ENCODE measurements around the gene YPEL5.
A peak's percentile ranks its signal among the peaks of the same experiment; 100 is the strongest.
"Not testable (repeated sequence)": the region's sequence is repeated elsewhere in the genome, so short reads cannot be mapped to it uniquely, and the experiment has no call there.

Gene YPEL5

DNA sequence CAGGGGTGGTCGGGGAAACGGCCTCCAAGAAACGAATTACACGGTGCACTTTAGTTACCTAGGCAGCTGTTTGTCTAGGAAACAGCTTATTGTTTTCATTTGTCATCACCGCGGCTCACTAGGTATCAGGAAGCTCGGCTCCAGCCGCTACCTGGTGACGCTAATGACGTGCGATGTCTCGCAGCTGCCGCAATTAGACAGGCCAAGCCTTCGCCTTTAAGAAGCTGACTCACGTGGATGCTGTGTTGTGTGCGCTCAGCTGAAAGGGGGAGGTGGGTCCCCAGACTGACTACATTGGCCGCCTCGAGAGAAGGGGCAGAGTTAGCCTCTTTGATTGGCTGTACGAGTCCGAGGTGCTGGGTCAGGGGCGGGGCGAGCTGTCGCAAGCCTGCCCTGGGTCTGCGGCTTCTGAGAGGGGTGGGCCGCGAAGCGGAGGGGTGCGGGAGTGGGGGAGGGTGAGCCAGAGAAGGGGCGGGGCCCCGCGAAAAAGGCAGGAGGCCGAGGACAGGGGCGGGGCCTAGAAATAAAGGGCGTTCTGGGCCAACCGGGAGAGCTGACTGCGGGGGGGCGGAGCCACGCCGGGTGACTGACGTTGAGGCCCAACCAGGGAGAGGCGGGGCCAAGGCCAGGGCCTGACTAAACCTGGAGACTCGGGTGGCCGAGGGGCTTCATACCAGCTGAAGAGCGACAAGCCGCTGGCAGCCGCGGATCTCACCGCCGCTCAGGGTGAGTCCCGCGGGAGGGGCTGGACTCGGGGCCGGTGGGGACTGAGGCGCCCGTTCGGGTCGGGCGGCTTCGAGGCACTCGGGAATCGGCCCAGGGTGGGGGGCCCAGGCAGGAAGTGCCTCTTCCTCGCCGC lies at the start of gene YPEL5:
Gene YPEL5, plus strand, starts transcription at position 671 of the 859 bp plus-strand sequence. CDS start 9,645 bp downstream, outside the sequence.
- DNase-seq (ENCODE audit: low spot score), result peak; percentile 100

DNA sequence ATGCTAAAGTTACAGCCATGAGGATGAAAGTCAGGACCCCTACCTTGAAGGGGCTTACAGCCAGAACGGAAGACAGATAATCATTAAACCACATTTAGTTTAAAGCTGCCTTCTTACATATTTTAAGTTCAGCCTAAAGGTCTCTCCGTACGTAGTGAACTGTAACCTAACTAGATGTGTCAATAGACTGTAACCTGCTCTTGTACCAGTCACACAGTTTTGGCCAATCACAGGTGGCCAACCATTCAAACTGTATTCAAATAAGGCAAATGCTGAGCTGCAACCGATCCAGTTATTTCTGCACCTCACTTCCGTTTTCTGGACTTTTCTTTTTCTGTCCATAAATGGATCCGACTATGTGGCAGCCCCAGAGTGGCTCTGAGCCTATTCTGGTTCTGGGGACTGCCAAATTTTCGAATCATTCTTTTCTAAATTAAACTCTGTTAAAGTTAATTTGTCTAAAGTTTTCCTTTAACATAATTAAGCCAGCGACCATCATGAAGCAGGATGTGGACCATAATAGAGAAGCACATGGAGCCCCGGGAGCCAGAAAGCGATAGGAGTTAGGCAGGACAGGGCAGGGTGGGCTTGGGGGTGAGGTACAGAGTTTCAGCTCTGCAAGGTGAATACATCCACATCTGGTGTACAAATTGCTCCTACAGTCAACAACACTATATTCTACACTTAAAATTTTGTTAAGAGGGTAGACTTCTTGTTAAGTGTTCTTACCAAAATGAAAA lies 48.4 kb upstream of the YPEL5 start:
- no peak for DNase-seq (ENCODE audit: low spot score)

DNA sequence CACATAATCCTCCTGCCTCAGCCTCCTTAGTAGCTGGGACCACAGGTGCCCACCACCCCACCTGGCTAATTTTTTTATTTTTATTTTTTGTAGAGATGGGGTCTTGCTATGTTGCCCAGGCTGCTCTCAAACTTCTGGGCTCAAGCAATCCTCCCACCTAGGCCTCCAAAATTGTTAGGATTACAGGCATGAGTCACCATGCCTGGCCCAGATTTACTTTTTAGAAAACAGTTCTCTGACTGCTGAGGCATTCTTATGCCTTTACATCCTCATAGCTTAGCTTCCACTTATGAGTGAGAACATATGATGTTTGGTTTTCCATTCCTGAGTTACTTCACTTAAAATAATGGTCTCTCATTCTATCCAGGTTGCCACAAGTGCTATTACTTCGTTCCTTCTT lies 47.4 kb upstream of the YPEL5 start:
- DNase-seq (ENCODE audit: low spot score), result not testable (repeated sequence)

DNA sequence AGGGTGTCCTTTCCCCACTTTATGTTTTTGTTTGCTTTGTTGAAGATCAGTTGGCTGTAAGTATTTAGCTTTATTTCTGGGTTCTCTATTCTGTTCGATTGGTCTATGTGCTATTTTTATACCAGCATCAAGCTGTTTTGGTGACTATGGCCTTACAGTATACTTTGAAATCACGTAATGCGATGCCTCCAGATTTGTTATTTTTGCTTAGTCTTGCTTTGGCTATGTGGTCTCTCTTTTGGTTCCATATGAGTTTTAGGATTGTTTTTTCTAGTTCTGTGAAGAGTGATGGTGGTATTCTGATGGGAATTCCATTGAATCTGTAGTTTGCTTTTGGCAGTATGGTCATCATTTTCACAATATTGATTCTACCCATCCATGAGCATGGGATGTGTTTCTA lies 46.1 kb upstream of the YPEL5 start:
- DNase-seq (ENCODE audit: low spot score), result not testable (repeated sequence)

DNA sequence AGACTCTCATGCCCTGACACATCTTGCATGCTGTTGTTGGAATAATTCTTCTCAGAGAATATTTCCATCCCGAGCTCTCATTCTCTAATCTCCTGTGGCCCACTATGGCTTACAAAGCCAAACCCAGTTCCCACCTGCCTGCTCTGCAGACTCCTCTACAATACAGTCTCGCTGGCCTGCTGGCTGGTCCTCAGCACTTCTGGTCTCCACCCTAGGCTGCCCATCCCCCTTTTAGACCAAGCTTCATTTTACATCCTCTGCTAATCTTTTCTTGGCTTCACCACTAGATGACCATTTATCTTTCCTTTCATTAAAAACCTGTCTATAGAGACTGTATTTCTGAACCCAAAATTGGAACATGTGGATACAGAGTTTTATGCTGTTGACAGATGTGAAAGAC lies 42.5 kb upstream of the YPEL5 start:
- DNase-seq (ENCODE audit: low spot score), result no peak

DNA sequence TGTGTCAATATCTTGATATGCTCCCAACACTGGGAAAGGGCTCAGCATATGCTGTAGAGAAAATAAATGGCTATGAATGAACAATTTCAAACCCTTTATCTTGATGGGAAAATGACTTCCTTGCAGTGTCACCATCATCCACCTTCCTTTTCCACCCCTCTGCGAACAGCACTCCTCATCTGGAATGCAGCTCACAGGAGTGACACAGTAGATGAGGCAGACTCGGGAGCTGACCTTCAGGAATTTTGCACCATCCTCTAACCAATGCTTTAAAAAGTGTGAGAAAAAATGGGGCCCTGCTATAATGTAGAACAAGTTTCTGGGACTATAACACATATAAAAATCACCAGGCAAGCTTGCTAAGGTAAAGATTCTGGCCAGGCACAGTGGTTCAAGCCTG lies 41.3 kb upstream of the YPEL5 start:
- no peak for DNase-seq (ENCODE audit: low spot score)

DNA sequence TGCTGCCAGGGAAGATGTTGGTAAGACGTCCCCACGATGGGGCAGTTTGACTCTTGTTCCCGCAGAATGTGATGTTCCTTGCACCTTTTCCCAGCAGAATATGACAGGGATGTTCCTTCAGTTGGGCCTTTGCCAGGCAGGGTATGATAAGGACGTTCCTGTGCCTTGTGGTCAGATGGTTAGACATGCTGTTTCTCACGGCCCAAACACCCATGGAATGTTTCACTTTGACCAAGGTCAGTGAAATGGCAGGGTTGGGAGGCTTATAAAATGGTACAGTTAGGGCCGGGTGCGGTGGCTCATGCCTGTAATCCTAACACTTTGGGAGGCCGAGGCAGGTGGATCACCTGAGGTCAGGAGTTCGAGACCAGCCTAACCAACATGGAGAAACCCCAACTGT lies 40.3 kb upstream of the YPEL5 start:
- DNase-seq (ENCODE audit: low spot score), result no peak

DNA sequence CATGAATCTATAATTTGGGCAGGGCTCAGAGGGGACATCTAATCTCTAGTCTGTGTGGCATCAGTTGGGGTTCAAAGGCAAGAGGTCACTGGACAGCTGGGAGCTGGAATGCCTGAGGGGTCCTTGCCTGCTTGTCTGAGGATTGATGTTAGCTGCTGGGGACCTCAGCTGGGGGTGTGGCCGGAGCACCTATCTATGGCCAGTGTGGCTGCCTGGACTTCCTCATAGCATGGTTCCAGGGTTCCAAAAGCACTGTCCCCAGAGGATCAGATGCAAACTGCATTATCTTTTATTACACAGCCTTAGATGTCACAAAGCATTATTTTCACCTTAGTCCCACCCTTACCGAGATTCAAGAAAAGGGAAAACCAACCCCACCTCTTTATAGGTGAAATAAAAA lies 38.6 kb upstream of the YPEL5 start:
- DNase-seq (ENCODE audit: low spot score), result no peak

DNA sequence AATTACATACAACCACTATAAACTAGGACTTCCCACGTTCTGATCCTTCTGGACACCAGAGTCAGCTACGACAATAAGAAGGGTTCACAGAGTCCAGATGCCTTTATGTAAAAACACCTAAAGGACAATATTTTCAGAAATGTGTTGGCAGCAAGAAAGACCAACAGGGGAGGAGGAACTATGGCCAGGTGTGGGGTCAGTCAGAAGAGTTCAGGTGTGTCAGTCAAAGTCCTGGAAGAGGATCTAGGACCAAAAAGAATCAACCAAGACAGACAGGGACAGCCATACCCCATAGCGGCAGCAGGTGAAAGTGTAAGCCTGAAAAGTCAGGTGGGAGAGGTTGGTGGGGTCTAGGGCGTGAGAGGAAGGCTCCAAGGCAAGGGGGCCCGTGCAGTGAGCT lies 38.0 kb upstream of the YPEL5 start:
- no peak for DNase-seq (ENCODE audit: low spot score)

DNA sequence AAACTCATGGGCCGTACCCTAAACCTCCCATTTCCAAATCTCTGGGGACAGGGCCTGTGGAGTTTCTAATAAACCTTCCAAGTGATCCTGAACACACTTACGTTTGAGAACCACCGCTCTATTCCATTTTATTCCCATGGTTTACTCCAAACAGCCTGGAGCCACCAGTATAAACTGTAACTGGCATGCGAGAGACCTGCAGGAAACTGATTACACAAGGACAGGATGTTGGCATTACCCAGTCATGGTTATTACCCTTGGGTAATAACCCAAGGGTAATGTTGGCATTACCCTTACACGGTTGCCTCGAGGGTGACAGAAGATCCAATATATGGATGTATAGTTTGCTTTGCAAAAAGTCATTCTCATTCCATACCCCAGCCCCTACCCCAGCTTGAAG lies 37.0 kb upstream of the YPEL5 start:
- DNase-seq (ENCODE audit: low spot score), result no peak

DNA sequence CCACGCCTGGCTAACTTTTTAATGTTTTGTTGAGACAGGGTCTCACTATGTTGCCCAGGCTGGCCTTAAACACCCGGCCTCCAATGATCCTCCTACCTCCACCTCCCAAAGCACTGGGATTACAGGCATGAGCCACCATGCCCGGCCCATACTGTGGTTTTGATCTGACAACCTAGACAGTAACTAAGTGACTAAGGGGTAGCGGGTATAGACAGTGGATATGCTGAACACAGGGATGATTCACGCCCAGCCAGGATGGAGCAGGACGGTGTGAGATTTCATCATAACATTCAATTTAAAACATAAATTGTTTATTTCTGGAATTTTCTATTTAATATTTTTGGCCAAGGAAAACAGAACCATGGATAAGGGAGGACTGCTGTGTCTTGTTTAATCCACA lies 36.0 kb upstream of the YPEL5 start:
- no peak for DNase-seq (ENCODE audit: low spot score)

DNA sequence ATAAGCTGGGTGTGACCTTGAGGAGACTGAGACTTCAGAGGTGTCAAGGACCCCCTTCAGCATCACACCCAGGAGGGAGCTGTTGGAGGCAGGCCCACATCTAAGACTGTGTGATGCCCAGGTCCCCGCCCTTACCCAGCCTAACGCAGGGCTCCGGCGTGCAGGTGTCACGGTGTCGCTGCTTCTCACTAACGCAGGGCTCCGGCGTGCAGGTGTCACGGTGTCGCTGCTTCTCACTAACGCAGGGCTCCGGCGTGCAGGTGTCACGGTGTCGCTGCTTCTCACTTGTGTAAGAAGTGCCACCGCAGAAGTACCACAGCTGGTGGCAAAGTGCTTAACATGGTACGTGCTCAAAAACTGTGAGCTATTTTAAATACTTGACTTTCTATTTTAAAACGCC lies 35.6 kb upstream of the YPEL5 start:
- not testable (repeated sequence) for DNase-seq (ENCODE audit: low spot score)

DNA sequence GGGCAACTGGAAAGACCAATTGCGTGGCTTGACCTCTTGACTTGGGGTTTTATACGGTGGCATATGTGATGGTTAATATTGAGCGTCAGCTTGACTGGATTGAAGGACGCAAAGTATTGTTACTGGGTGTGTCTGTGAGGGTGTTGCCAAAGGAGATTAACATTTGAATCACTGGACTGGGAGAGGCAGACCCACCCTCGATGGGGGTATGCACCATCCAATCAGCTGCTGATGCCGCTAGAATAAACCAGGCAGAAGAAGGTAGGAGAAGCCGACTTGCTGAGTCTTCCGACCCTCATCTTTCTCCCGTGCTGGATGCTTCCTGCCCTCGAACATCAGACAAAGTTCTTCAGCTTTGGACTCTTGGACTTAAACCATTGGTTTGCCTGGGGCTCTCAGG lies 34.2 kb upstream of the YPEL5 start:
- DNase-seq (ENCODE audit: low spot score), result no peak

DNA sequence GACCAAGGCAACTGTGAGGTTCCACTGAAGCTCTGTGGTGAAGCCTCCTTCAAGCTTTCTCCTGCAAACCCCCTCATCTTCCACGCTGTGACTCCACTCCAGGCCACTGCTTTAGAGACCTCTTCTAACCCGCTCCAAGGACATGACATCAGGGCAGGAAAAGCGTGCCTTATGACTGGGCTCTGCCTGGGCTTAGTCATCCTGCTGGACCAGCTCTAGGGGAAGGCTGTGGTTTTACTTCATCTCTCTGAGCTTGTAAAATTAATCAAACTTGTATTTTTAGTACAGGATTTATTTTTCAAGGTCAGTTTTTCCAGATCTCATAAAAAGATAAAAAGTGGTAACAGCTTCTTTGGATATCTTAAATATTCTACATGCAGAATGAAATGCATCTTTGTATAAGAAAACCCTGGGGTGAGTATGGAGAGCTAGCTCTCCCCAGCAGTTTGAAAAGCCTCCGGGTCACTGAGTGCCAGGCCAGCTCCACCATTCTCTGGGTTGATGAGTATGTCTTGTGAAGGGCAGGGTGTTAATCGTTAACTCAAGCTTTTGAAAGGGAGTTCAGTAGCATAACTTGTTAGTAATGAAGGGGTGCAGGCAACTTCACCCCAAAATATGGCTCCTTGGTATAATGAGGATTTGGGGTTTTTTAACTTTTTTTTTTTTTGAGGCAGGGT lies 33.1 kb upstream of the YPEL5 start:
- no peak for DNase-seq (ENCODE audit: low spot score)

DNA sequence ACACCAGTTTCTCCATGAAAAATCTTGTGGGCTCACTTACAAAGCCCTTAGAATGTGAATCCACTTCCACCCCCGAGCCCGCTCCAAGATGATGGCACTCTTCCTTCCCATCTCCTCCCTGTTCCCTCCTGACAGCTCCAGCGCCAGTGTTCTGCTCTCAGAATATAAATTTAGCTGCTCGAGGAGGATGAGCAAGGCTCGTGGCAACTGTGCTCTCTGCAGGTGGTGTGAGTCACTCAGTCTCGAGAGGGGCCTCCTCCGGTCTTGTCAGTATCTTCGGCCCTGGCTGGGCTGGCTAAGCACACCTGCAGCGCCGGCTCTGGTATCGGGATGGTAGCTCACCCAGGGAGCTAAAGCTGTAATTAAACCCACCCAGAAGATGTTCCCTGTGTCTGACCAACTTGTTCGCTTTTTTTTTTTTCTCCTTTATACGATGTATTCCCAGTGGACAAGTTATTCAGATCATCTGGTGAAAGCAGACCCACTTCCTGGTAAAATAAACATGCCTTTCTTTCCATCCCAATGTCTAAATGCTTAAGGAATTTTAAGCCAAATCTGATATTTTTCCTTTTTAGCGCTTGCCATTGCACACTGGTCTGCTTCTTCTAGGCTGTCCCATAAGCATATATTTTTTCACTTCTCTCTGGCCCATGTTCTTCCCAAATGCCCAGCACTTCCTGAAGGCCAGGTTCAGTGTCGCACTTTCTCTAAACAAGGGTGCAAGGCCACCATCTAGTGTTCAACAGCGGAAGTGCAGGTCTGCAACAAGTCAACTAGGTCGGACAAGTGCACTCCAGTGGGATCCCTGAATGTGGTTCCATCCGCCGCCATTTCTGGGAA lies 31.4 kb upstream of the YPEL5 start:
- DNase-seq (ENCODE audit: low spot score), result peak; percentile 92

DNA sequence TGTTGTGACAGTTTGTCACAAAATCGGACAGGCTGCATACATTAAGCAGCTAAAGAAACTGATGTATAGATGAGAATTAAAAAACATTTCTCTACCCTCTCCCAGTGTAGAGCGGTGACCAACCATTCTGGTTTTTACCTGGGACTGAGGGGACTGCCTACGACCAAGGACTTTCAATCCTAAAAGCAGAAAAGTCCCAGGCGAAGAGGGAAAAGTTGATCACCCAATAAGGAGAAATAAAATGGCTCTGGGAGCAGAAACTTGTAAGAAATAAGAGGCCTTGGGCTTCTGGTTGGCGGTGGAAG lies 30.9 kb upstream of the YPEL5 start:
- no peak for DNase-seq (ENCODE audit: low spot score)

DNA sequence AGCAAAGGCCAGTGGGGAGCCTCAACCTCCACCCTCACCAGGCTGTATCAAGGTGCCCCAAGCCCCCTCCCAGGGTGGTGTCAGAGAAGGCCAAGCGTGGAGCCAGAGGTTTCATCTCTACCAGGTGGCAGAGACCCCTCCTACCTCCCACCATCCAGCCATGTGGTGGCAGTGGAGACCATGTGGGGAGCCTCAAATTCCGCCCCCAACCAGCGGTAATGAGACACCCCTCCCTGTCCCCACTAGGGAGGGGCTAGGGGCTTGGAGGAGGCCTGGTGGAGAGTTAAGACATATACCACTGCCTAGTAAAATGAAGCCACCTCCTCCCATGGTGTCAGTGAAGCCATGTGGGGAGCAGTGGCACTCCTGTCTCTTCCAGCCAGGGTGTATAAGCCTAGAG lies 24.4 kb upstream of the YPEL5 start:
- no peak for DNase-seq (ENCODE audit: low spot score)

DNA sequence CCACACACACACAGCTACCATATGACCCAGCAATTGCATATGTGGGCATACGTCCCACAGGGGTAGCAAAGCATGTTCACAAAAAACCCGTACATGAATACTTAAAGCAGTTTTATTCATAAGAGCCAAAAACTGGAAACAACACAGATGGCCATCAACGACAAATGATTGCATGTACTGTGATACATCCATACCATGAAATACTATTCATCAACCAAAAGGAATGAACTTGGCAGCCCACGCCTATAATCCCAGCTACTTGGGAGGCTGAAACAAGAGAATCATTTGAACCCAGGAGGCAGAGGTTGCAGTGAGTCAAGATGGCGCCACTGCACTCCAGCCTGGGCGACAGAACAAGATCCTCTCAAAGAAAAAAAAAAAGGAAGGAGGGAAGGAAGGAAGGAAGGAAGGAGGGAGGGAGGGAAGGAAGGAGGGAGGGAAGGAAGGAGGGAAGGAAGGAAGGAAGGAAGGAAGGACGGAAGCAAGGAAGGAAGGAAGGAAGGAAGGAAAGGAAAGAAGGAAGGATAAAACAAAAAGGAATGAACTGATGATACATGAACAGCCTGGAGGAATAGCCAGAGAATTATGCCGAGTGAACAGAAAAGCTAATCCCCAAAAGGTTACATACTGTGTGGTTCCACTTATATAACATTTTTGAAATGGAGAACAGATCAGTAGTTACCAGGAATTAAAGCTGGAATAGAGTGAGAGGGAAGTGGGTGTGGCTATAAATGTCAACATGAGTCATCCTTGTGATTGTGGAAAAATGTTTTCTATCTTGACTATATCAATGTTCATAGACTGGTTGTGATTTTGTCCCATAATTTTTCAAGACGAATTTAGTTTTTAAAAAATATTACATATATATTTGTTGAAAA lies 19.6 kb upstream of the YPEL5 start:
- no peak for DNase-seq (ENCODE audit: low spot score)

DNA sequence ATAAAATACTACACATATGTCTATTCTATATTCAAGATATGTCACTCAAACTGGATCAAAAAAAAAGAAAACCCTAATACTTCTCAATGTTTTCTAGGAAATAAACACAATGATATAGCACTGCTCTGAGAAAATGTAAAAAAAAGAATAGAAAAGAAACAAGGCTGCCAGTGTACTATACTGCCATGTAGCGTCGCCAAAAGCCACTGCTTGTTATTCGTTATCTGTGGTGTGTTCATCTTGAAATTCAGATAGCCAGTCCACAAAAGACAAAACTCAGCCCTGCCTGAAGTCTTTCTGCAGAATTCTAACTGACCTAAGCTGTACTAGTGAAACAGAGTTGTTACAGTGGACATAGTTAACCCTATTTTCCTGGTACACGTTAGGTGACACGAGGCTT lies 12.2 kb upstream of the YPEL5 start:
- DNase-seq (ENCODE audit: low spot score), result no peak

DNA sequence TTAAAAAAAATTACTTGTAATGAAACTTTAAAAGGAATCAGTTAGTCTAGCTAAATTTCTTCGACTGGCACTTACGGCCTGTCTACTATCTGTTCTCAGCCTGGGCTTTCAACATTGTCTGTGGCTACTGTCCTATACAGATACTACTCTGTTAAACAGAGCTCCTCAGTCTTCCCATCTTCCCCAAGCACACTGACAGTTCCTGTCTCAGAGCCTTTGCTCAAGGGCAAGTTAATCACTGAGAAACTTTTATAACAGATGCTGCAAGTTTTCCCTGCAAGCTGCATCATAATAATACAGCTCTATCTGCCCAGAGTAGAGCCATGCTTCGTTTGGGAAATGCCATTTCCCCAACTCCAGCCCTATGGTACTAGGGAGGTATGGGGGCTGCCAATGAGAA lies 11.3 kb upstream of the YPEL5 start:
- DNase-seq (ENCODE audit: low spot score), result no peak

DNA sequence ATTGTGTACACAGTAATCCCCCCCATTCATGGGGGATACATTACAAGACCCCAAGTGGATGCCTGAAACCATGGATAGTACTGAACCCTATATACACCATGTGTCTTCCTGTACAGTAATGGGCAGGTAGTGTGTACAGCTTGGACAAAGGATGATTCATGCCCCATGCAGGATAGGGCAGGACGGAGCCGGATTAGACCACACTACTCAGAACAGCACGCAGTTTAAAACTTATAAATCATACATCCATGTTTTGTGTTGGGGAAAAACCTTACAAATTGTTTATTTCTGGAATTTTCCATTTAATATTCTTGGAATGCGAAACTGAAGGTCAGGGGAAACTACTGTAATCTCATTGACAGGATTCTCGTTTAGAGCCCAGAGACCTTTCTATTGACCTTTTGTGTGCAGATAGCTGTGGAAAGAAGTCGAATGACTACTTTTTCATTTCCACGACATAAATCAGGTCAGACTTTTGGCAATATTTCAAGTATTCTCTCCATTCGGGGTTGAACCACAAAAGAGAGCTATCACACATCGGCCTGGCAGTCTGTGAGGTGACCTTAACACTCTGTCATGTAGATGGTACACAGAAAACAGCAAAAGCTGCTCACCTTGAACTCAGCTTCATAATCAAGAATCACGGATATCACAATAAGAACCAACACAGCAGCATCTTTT lies 9.9 kb upstream of the YPEL5 start:
- DNase-seq (ENCODE audit: low spot score), result no peak
